ENCODE results near the gene FAF1. TPM values are rescaled to one million over a fixed set of nuclear protein-coding genes. Genes with fewer than 3 reads are reported as not detected.
A peak's percentile ranks its signal among the peaks of the same experiment; 100 is the strongest.
"Not testable (repeated sequence)": the region's sequence is repeated elsewhere in the genome, so short reads cannot be mapped to it uniquely, and the experiment has no call there.

The FAF1 gene
- total RNA-seq, 1 donor from 2014 or later = 46.4 TPM

GRCh38 chr1:50750021-50750619, 209.9 kb downstream of the FAF1 start:
- ATAC-seq = no peak
- Histone ChIP-seq H3K4me3 (no peak overlapping the region), H3K4me1 (no peaks in the 10 kb centered on the region), H3K36me3 (no peaks in the 10 kb centered on the region), H3K27me3 (no peaks in the 10 kb centered on the region), H3K27ac (no peak overlapping the region), H3K9me3 (no peaks in the 10 kb centered on the region)
- intact Hi-C loops (cut with DNase I) = no loop called here
- TF ChIP-seq, protein P1, sequence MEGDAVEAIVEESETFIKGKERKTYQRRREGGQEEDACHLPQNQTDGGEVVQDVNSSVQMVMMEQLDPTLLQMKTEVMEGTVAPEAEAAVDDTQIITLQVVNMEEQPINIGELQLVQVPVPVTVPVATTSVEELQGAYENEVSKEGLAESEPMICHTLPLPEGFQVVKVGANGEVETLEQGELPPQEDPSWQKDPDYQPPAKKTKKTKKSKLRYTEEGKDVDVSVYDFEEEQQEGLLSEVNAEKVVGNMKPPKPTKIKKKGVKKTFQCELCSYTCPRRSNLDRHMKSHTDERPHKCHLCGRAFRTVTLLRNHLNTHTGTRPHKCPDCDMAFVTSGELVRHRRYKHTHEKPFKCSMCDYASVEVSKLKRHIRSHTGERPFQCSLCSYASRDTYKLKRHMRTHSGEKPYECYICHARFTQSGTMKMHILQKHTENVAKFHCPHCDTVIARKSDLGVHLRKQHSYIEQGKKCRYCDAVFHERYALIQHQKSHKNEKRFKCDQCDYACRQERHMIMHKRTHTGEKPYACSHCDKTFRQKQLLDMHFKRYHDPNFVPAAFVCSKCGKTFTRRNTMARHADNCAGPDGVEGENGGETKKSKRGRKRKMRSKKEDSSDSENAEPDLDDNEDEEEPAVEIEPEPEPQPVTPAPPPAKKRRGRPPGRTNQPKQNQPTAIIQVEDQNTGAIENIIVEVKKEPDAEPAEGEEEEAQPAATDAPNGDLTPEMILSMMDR (IDR thresholded peaks at IDR 0.05) = peak; percentile 43
- DNase-seq = no peak

DNA sequence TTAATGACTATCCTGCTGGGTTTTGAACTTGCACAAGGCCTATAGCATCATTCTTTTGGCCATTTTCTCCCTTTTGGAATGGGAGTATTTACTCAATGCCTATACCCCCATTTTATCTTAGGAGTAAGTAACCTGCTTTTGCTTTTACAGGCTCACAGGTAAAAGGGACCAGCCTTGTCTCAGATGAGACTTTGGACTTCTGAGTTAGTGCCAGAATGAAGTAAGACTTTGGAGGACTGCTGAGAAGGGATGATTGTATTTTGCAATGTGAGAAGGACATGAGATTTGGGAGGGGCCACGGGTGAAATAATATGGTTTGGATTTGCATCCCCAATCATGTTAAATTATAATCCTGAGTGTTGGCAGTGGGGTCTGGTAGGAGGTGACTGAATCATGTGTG, 212.7 kb downstream of the FAF1 start:
- no peaks in the 10 kb centered on the region for H3K27me3 ChIP-seq
- DNase-seq (no peak), ATAC-seq (no peak)
- H3K36me3 ChIP-seq = peaks cover 5% of the 10 kb centered on the region
- H3K9me3 ChIP-seq = no peaks in the 10 kb centered on the region
- H3K4me1 ChIP-seq = no peaks in the 10 kb centered on the region
- H3K4me3 ChIP-seq = no peak overlapping the region
- TF ChIP-seq, protein P1 (IDR thresholded peaks at IDR 0.05) = no peak
- intact Hi-C loops (cut with DNase I) = no loop called here
- no peak overlapping the region for H3K27ac ChIP-seq

DNA sequence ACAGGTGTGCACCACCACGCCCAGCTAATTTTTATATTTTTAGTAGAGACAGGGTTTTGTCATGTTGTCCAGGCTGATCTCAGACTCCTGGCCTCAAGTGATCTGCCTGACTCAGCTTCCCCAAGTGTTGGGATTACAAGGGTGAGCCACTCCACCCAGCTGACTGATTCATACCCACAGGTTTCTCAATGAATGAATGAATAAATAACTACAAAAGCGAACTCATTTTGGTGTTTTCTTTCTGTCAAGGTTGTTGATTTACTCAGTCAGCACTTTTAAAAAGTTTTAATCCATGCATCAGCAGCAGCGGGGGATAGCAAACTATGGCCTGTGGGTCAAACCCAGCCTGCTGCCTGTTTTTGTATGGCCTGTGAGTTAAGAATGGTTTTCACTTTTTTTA, 217.5 kb downstream of the FAF1 start:
- intact Hi-C loops (cut with DNase I) = no loop called here
- ATAC-seq (no peak), DNase-seq (no peak)
- no peak overlapping the region for H3K27ac ChIP-seq
- H3K9me3 ChIP-seq = no peaks in the 10 kb centered on the region
- no peak overlapping the region for H3K4me3 ChIP-seq
- H3K36me3 ChIP-seq = peaks cover 21% of the 10 kb centered on the region
- no peaks in the 10 kb centered on the region for H3K4me1 ChIP-seq
- TF ChIP-seq, protein P1 (IDR thresholded peaks at IDR 0.05) = no peak
- H3K27me3 ChIP-seq = no peaks in the 10 kb centered on the region

DNA sequence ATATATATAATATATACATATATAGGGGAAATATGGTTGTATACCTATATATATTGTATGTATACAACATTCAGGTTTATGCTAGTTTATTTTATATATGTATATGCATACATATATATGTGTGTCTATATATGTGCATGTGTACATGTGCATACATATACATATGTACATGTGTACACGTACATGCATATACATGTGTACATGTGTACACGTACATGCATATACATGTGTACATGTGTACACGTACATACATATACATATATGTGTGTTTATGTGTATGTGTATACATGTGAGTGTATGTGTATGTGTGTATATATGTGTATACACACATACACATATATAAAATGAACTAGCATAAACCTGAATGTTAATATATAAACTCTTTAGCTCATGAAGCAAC, 220.9 kb downstream of the FAF1 start:
- intact Hi-C loops (cut with DNase I) = no loop called here

GRCh38 chr1:50735443-50735842, 224.6 kb downstream of the FAF1 start:
- intact Hi-C loops (cut with DNase I) = no loop called here
- Histone ChIP-seq H3K4me1 (no peaks in the 10 kb centered on the region), H3K27me3 (no peaks in the 10 kb centered on the region), H3K36me3 (peaks cover 30% of the 10 kb centered on the region), H3K4me3 (no peak overlapping the region), H3K27ac (no peak overlapping the region), H3K9me3 (no peaks in the 10 kb centered on the region)
- ATAC-seq = no peak
- no peak for DNase-seq
- TF ChIP-seq, protein P1 (IDR thresholded peaks at IDR 0.05) = peak; percentile 57

More for the DNA sequence above, 220.9 kb downstream of the FAF1 start:
- H3K36me3 ChIP-seq = peaks cover 30% of the 10 kb centered on the region
- TF ChIP-seq, protein P1 (IDR thresholded peaks at IDR 0.05) = no peak
- ATAC-seq (no peak), DNase-seq (no peak)
- no peak overlapping the region for H3K4me3 ChIP-seq
- H3K27me3 ChIP-seq = no peaks in the 10 kb centered on the region
- no peaks in the 10 kb centered on the region for H3K4me1 ChIP-seq
- no peaks in the 10 kb centered on the region for H3K9me3 ChIP-seq
- no peak overlapping the region for H3K27ac ChIP-seq

- DNase-seq; H3K36me3 ChIP-seq; ATAC-seq; H3K27ac ChIP-seq; intact Hi-C loops (cut with DNase I); H3K4me3 ChIP-seq; H3K4me1 ChIP-seq; H3K9me3 ChIP-seq; H3K27me3 ChIP-seq: not testable (repeated sequence)
Observed at GRCh38 chr1:50727578-50727977, 232.5 kb downstream of the FAF1 start.
